Measurements from ENCODE around the gene LAMB2. TPM values are rescaled to one million over a fixed set of nuclear protein-coding genes. Genes with fewer than 3 reads are reported as not detected.

The LAMB2 gene
- total and polyA plus RNA-seq, 10 of the 15 experiments (the other 5 are each of a cell fraction or from before 2014, with no cell fraction given) = 0.13 to 3.2 (median 0.64) TPM; not detected in 3

DNA sequence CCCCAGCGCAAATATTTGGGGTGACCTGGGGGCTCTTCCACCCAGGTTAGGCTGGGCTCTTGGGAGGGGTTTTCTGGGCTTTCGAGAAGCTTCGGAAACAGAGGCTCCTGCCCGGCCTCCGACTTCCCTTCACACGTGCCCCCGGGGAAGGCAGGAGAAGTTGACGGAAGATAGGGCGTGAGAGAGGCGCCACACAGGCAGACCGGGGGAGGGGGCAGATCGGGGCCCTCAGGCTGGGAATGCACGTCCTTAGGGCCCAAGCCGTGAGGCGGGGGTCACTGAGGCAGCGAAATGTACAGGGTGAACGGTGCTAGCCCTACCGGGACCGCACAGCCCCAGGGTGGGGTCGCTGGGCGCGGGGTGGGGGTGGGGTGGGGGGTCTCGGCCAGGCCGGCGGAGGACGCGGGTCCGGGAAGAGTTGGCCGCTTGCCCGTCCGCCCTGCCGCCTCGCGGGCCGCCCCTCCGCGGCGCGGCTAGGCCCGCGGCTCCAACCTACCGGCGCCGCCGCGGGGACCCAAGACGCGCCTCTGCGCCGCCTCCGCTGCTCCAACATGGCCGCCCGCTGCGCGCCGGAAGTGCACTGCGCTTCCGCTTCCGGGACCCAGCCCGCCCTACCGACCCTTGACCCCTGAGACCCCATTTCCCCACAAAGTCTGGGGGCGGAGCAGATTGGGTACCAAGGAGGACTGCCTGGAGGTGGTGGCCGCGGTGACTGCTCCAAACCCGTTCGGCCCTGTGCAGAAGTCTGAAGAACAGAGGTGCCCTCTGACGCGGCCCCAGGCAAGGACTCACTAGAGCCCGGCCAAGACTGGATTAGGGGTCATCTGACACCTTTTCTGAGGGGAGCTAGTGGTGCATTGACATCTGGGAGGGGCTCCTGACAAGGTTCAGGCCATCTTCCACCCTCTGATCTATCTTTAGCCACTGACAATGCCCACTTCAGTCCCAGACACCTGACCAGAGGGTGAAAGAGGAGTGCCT, 33.2 kb upstream of the LAMB2 start, which contains the start of gene CCDC71 (continued):
- TF ChIP-seq, protein P1, sequence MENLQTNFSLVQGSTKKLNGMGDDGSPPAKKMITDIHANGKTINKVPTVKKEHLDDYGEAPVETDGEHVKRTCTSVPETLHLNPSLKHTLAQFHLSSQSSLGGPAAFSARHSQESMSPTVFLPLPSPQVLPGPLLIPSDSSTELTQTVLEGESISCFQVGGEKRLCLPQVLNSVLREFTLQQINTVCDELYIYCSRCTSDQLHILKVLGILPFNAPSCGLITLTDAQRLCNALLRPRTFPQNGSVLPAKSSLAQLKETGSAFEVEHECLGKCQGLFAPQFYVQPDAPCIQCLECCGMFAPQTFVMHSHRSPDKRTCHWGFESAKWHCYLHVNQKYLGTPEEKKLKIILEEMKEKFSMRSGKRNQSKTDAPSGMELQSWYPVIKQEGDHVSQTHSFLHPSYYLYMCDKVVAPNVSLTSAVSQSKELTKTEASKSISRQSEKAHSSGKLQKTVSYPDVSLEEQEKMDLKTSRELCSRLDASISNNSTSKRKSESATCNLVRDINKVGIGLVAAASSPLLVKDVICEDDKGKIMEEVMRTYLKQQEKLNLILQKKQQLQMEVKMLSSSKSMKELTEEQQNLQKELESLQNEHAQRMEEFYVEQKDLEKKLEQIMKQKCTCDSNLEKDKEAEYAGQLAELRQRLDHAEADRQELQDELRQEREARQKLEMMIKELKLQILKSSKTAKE (IDR thresholded peaks at IDR 0.05; ENCODE audit: low read depth, poor library complexity, severe bottlenecking) = no peak
- TF ChIP-seq ZNF622 (IDR thresholded peaks at IDR 0.05) (no peak), RBBP5 (conservative IDR thresholded peaks at IDR 0.05) (no peak), PAX8 (IDR thresholded peaks at IDR 0.05) (no peak), BRCA1 (IDR thresholded peaks at IDR 0.05; ENCODE audit: low read depth, low read length) (no peak), RFX5 (IDR thresholded peaks at IDR 0.05; ENCODE audit: low read depth, low read length) (no peak), CBFB (IDR thresholded peaks at IDR 0.05; ENCODE audit: low read depth) (no peak), CHD1 (IDR thresholded peaks at IDR 0.05; ENCODE audit: low read depth, low read length) (no peak), ZNF274 (IDR thresholded peaks at IDR 0.05; ENCODE audit: insufficient read depth, insufficient read length) (no peak), USF2 (IDR thresholded peaks at IDR 0.05; ENCODE audit: borderline replicate concordance, low read depth, low read length) (no peak), ZNF24 (IDR thresholded peaks at IDR 0.05) (no peak), TCF7 (IDR thresholded peaks at IDR 0.05; ENCODE audit: borderline replicate concordance) (no peak), ASH2L (IDR thresholded peaks at IDR 0.05; ENCODE audit: borderline replicate concordance, low read depth) (no peak), WRNIP1 (IDR thresholded peaks at IDR 0.05; ENCODE audit: borderline replicate concordance, low read depth, low read length) (no peak)
- TF ChIP-seq, protein P2, sequence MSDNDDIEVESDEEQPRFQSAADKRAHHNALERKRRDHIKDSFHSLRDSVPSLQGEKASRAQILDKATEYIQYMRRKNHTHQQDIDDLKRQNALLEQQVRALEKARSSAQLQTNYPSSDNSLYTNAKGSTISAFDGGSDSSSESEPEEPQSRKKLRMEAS (IDR thresholded peaks at IDR 0.05; ENCODE audit: low read depth, low read length) = no peak
- TF ChIP-seq, protein P3, sequence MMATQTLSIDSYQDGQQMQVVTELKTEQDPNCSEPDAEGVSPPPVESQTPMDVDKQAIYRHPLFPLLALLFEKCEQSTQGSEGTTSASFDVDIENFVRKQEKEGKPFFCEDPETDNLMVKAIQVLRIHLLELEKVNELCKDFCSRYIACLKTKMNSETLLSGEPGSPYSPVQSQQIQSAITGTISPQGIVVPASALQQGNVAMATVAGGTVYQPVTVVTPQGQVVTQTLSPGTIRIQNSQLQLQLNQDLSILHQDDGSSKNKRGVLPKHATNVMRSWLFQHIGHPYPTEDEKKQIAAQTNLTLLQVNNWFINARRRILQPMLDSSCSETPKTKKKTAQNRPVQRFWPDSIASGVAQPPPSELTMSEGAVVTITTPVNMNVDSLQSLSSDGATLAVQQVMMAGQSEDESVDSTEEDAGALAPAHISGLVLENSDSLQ (IDR thresholded peaks at IDR 0.05) = peak; percentile 42
- TF ChIP-seq, protein P4, sequence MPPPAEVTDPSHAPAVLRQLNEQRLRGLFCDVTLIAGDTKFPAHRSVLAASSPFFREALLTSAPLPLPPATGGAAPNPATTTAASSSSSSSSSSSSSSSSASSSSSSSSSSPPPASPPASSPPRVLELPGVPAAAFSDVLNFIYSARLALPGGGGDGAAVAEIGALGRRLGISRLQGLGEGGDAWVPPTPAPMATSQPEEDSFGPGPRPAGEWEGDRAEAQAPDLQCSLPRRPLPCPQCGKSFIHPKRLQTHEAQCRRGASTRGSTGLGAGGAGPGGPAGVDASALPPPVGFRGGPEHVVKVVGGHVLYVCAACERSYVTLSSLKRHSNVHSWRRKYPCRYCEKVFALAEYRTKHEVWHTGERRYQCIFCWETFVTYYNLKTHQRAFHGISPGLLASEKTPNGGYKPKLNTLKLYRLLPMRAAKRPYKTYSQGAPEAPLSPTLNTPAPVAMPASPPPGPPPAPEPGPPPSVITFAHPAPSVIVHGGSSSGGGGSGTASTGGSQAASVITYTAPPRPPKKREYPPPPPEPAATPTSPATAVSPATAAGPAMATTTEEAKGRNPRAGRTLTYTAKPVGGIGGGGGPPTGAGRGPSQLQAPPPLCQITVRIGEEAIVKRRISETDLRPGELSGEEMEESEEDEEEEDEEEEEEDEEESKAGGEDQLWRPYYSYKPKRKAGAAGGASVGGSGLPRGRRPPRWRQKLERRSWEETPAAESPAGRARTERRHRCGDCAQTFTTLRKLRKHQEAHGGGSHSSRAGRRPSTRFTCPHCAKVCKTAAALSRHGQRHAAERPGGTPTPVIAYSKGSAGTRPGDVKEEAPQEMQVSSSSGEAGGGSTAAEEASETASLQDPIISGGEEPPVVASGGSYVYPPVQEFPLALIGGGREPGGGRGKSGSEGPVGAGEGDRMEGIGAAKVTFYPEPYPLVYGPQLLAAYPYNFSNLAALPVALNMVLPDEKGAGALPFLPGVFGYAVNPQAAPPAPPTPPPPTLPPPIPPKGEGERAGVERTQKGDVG (CRISPR knock-in tag; IDR thresholded peaks at IDR 0.05) = no peak
- TF ChIP-seq, protein P5, sequence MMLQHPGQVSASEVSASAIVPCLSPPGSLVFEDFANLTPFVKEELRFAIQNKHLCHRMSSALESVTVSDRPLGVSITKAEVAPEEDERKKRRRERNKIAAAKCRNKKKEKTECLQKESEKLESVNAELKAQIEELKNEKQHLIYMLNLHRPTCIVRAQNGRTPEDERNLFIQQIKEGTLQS (IDR thresholded peaks at IDR 0.05; ENCODE audit: borderline replicate concordance, extremely low read depth, low read depth, low read length) = no peak
